HCT116 (cell line): ENCODE results near the gene RBBP8NL. TPM values are rescaled to one million over a fixed set of nuclear protein-coding genes. Genes with fewer than 3 reads are reported as not detected.

Source experiments
- ATAC-seq: fragments of 200-7000 bp; cut with Tn5 transposase; 2 replicates; pipeline ENCODE4 v1.9.1; 2020; ENCODE audit warnings: mild to moderate bottlenecking, moderate library complexity
- BruUV-seq: library from RNA; stranded (reverse); fragments of 400-500 nt; replicated peaks from 2 replicates; lab custom pipeline; 2021; lab: Mats Ljungman, UMichigan
- CTCF ChIA-PET: fragments of 300-600 bp; sonication (Branson Sonifier 250); formaldehyde crosslinking; loops from one replicate; lab custom pipeline; 2021; ENCODE audit warnings: antibody characterized with exemption; lab: Charles Lee
- POLR2A ChIA-PET: fragments of 300-600, 350-600 bp; sonication (Branson Sonifier 250); formaldehyde crosslinking; loops from one replicate; lab custom pipeline; 2021; ENCODE audit warnings: antibody characterized with exemption; lab: Charles Lee
- RAD21 ChIA-PET, 2 experiments: fragments of 300-600 bp; sonication (Branson Sonifier 250); formaldehyde crosslinking; loops; one replicate each; lab custom pipeline; 2023; ENCODE audit warnings: low total read pairs in 2 of 2; ENCODE audit not compliant: uncharacterized antibody in 2 of 2, unreplicated experiment in 2 of 2, low non-redundant PET in 1 of 2; lab: Charles Lee
- DNase-seq: peaks from one replicate; pipeline ENCODE4 v3.0.0-alpha.2; 2010; ENCODE audit warnings: low read depth, low spot score
- H2AFZ ChIP-seq: fragments of 200-600 bp; shearing (Covaris generic), sonication (generic); 2 replicates; pipeline ENCODE4 v1.6.1; 2017; ENCODE audit warnings: low read depth, mixed run types, mixed read lengths, antibody characterized with exemption, low read length; ENCODE audit not compliant: poor library complexity, severe bottlenecking
- H3K27ac ChIP-seq: 2 replicates; pipeline ENCODE4 v1.5.1; 2012; ENCODE audit warnings: low read depth, low read length
- H3K27me3 ChIP-seq: fragments of 200-600 bp; sonication (generic); 2 replicates; pipeline ENCODE4 v1.6.1; 2016; ENCODE audit warnings: mixed run types, low read length, mixed read lengths; ENCODE audit not compliant: insufficient read depth
- H3K36me3 ChIP-seq, 2 experiments: fragments of 200-500 bp in 1 of 2; fragments of 200-600 bp in 1 of 2; sonication (Bioruptor generic) in 1 of 2; sonication (generic) in 1 of 2; 2 replicates each; pipeline versions ENCODE4 v1.5.1 to v1.6.1; 2014 to 2016; ENCODE audit warnings: low read length in 2 of 2, inconsistent platforms in 1 of 2, mixed read lengths in 1 of 2, mixed run types in 1 of 2; ENCODE audit not compliant: insufficient read depth in 2 of 2, control insufficient read depth in 1 of 2
- H3K4me1 ChIP-seq, 2 experiments: fragments of 200-600 bp in 1 of 2; sonication (generic) in 1 of 2; 2 replicates each; pipeline versions ENCODE4 v1.5.1 to v1.6.1; 2012 to 2017; ENCODE audit warnings: low read length in 2 of 2, inconsistent platforms in 1 of 2, mild to moderate bottlenecking in 1 of 2, mixed read lengths in 1 of 2, mixed run types in 1 of 2, moderate library complexity in 1 of 2; ENCODE audit not compliant: insufficient read depth in 2 of 2, control insufficient read depth in 1 of 2
- H3K4me2 ChIP-seq: fragments of 200-600 bp; sonication (generic); 2 replicates; pipeline ENCODE4 v1.6.1; 2017; ENCODE audit warnings: mixed run types, low read length, mixed read lengths
- H3K4me3 ChIP-seq, 2 experiments: fragments of 200-600 bp in 1 of 2; sonication (generic) in 1 of 2; replicated peaks in 1 of 2; 2 replicates each; pipeline ENCODE4 v1.5.1; 2011 to 2016; ENCODE audit warnings: low read length in 2 of 2, control low read depth in 1 of 2, low read depth in 1 of 2, mild to moderate bottlenecking in 1 of 2, mixed read lengths in 1 of 2, mixed run types in 1 of 2
- H3K79me2 ChIP-seq: fragments of 200-600 bp; sonication (generic); 2 replicates; pipeline ENCODE4 v1.6.1; 2017; ENCODE audit warnings: mild to moderate bottlenecking, mixed run types, low read length, moderate library complexity, mixed read lengths; ENCODE audit not compliant: insufficient read depth
- H3K9ac ChIP-seq: fragments of 200-600 bp; sonication (generic); 2 replicates; pipeline ENCODE4 v1.6.1; 2016; ENCODE audit warnings: low read length, mixed read lengths
- H3K9me2 ChIP-seq: fragments of 200-600 bp; sonication (generic), shearing (Covaris generic); 2 replicates; pipeline ENCODE4 v1.6.1; 2017; ENCODE audit warnings: mixed run types, mild to moderate bottlenecking, moderate library complexity; ENCODE audit not compliant: insufficient read depth
- H3K9me3 ChIP-seq, 2 experiments: fragments of 200-500 bp in 1 of 2; fragments of 200-600 bp in 1 of 2; sonication (Bioruptor generic) in 1 of 2; sonication (generic) in 1 of 2; 2 replicates each; pipeline ENCODE4 v1.6.1; 2014 to 2017; ENCODE audit warnings: low read length in 2 of 2, mixed read lengths in 2 of 2, inconsistent platforms in 1 of 2, low read depth in 1 of 2, mild to moderate bottlenecking in 1 of 2, mixed run types in 1 of 2, moderate library complexity in 1 of 2; ENCODE audit not compliant: control insufficient read depth in 1 of 2, insufficient read depth in 1 of 2
- H4K20me1 ChIP-seq: fragments of 200-600 bp; sonication (generic), shearing (Covaris generic); 2 replicates; pipeline ENCODE4 v1.6.1; 2017; ENCODE audit warnings: mixed run types, mild to moderate bottlenecking, moderate library complexity; ENCODE audit not compliant: insufficient read depth
- ATF3 ChIP-seq: IDR thresholded peaks from 2 replicates; pipeline ENCODE4 v1.6.1; 2012
- CBX3 ChIP-seq: IDR thresholded peaks from 2 replicates; pipeline ENCODE4 v1.6.1; 2012; ENCODE audit warnings: low read depth
- CEBPB ChIP-seq: IDR thresholded peaks from 2 replicates; pipeline ENCODE4 v1.6.1; 2012; ENCODE audit warnings: low read depth
- CTCF ChIP-seq, 3 experiments: fragments of 200-600 bp in 1 of 3; sonication (generic) in 1 of 3; IDR thresholded peaks in 2 of 3; conservative IDR thresholded peaks in 1 of 3; 2 replicates each; pipeline ENCODE4 v1.5.1; 2012 to 2017; ENCODE audit warnings: low read depth in 2 of 3, low read length in 2 of 3, antibody characterized with exemption in 1 of 3, borderline replicate concordance in 1 of 3, control low read depth in 1 of 3, mild to moderate bottlenecking in 1 of 3, mixed read lengths in 1 of 3, mixed run types in 1 of 3, moderate library complexity in 1 of 3; ENCODE audit not compliant: insufficient read depth in 1 of 3
- EGR1 ChIP-seq: IDR thresholded peaks from 2 replicates; pipeline ENCODE4 v1.6.1; 2012; ENCODE audit warnings: low read depth
- ELF1 ChIP-seq: IDR thresholded peaks from 2 replicates; pipeline ENCODE4 v1.6.1; 2012; ENCODE audit warnings: low read depth, borderline replicate concordance
- EZH2 ChIP-seq: fragments of 200-600 bp; sonication (generic); IDR thresholded peaks from 2 replicates; pipeline ENCODE4 v1.6.1; 2017; ENCODE audit warnings: antibody characterized with exemption, mixed run types
- FOSL1 ChIP-seq: IDR thresholded peaks from 2 replicates; pipeline ENCODE4 v1.6.1; 2012; ENCODE audit warnings: low read depth
- JUND ChIP-seq: IDR thresholded peaks from 2 replicates; pipeline ENCODE4 v1.6.1; 2012
- MAX ChIP-seq: IDR thresholded peaks from 2 replicates; pipeline ENCODE4 v1.6.1; 2012
- POLR2AphosphoS5 ChIP-seq: IDR thresholded peaks from 2 replicates; pipeline ENCODE4 v1.6.1; 2011; ENCODE audit warnings: mild to moderate bottlenecking, low read depth, low read length, moderate library complexity
- RAD21 ChIP-seq: IDR thresholded peaks from 2 replicates; pipeline ENCODE4 v1.6.1; 2012; ENCODE audit warnings: low read depth, mild to moderate bottlenecking
- REST ChIP-seq: IDR thresholded peaks from 2 replicates; pipeline ENCODE4 v1.6.1; 2012; ENCODE audit warnings: low read depth
- SIN3A ChIP-seq: IDR thresholded peaks from 2 replicates; pipeline ENCODE4 v1.6.1; 2012; ENCODE audit warnings: low read depth
- SP1 ChIP-seq: IDR thresholded peaks from 2 replicates; pipeline ENCODE4 v1.6.1; 2012; ENCODE audit warnings: low read depth
- TCF7L2 ChIP-seq: IDR thresholded peaks from 2 replicates; pipeline ENCODE4 v1.7.0; 2011; ENCODE audit warnings: borderline replicate concordance, inconsistent platforms; ENCODE audit not compliant: insufficient read depth, insufficient read length; ENCODE audit errors: extremely low read depth
- YY1 ChIP-seq: IDR thresholded peaks from 2 replicates; pipeline ENCODE4 v1.6.1; 2011; ENCODE audit warnings: low read length, low read depth, moderate library complexity, mild to moderate bottlenecking; ENCODE audit not compliant: insufficient replicate concordance; ENCODE audit errors: extremely low read depth
- ZBTB33 ChIP-seq: IDR thresholded peaks from 2 replicates; pipeline ENCODE4 v1.6.1; 2011; ENCODE audit warnings: mild to moderate bottlenecking, low read length, moderate library complexity; ENCODE audit not compliant: insufficient replicate concordance; ENCODE audit errors: extremely low read depth
- ZFX ChIP-seq: fragments of 450-650 bp; IDR thresholded peaks from 2 replicates; pipeline ENCODE4 v1.6.1; 2017
- ZNF274 ChIP-seq: fragments of 200-500 bp; sonication (Bioruptor generic); IDR thresholded peaks from 2 replicates; pipeline ENCODE4 v1.6.1; 2014; ENCODE audit warnings: mild to moderate bottlenecking, low read depth, low read length, inconsistent platforms
- intact Hi-C: fragments of 100-400 bp; cut with micrococcal nuclease; formaldehyde crosslinking; loops from 2 replicates; pipeline ENCODE4 v1.10.0; 2022
- total RNA-seq: library from RNA; stranded (reverse); gene quantifications from one replicate; pipeline ENCODE4 v1.2.1, GENCODE V29; 2021; ENCODE audit not compliant: unreplicated experiment

RBBP8NL gene
- total RNA-seq, 1 experiment from 2014 or later, result 0.59 TPM

GRCh38 chr20:62459488-62459887, 32.1 kb upstream of the RBBP8NL start:
- BruUV-seq, result no TSS peak
- ATAC-seq, result no peak

More at GRCh38 chr20:62459488-62459887, 32.1 kb upstream of the RBBP8NL start:
- DNase-seq, result no peak
- H3K4me2 ChIP-seq, result no peak overlapping the region
- H3K4me1 ChIP-seq, result no peaks in the 10 kb centered on the region
- H3K79me2 ChIP-seq, result no peaks in the 10 kb centered on the region
- no peaks in the 10 kb centered on the region for H3K27me3 ChIP-seq
- no peak overlapping the region for H3K27ac ChIP-seq
- intact Hi-C loops, result no loop called here
- no peaks in the 10 kb centered on the region for H4K20me1 ChIP-seq
- CTCF ChIA-PET, result no interaction called here
- H2AFZ ChIP-seq, result no peak overlapping the region
- no peak for TF ChIP-seq ZBTB33
- no peak for TF ChIP-seq FOSL1
- TF ChIP-seq MAX, result no peak
- TF ChIP-seq REST, result no peak
- TF ChIP-seq TCF7L2, result no peak
- no peak for TF ChIP-seq YY1
- TF ChIP-seq CEBPB, result no peak
- TF ChIP-seq EGR1, result no peak
- no peak for TF ChIP-seq ATF3
- no peak for TF ChIP-seq SIN3A
- TF ChIP-seq CBX3, result no peak
- TF ChIP-seq ELF1, result no peak
- TF ChIP-seq JUND, result no peak
- no peak for TF ChIP-seq CTCF (IDR thresholded peaks at IDR 0.05 in 2 of 3, conservative IDR thresholded peaks at IDR 0.05 in 1 of 3; ENCODE audit: borderline replicate concordance in 1 of 3, insufficient read depth in 1 of 3, low read depth in 2 of 3, low read length in 2 of 3)
- TF ChIP-seq EZH2, result no peak
- TF ChIP-seq POLR2AphosphoS5, result no peak
- no peak for TF ChIP-seq SP1
- no peak for TF ChIP-seq ZFX
- no peak for TF ChIP-seq RAD21
- no peak for TF ChIP-seq ZNF274
- TF ChIP-seq, all 23 proteins: peak for 0
- Histone ChIP-seq H3K9ac (no peak overlapping the region), H3K9me2 (no peaks in the 10 kb centered on the region), H3K36me3 (no peaks in the 10 kb centered on the region), H3K9me3 (no peaks in the 10 kb centered on the region), H3K4me3 (no peak overlapping the region)
- POLR2A ChIA-PET, result no interaction called here
- RAD21 ChIA-PET, result no interaction called here
